ENCODE data around the gene DNAJC15. TPM values are rescaled to one million over a fixed set of nuclear protein-coding genes. Genes with fewer than 3 reads are reported as not detected.

Gene DNAJC15
- polyA plus RNA-seq, 1 donor (not counting 4 experiments of a cell fraction or from before 2014, with no cell fraction given): 38.5 TPM

DNA sequence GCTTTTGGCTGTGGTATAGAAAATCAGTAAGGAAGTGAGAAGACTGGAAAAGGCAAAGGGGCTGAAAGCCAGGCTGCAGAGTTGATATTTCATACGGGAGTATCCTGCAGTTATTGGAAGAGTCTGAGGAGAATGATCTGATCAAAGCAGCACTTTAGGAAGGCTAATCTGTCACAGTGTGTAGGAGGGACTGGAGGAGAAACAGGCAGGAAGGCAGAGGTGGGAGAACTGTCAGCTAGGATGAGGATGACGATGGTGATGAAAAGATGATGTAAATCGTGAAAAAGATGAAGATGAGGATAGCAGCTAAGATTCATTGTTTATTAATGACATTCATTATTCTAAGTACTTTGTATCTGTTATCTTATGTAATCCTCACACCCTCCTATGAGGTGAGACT is 123.0 kb downstream of the DNAJC15 start:
- no peaks in the 10 kb centered on the region for H3K9me3 ChIP-seq (ENCODE audit: control insufficient read depth, low read depth, low read length)
- H3K27me3 ChIP-seq (ENCODE audit: control insufficient read depth, extremely low read depth, insufficient read depth, low read length): no peaks in the 10 kb centered on the region
- no peaks in the 10 kb centered on the region for H3K9me1 ChIP-seq (ENCODE audit: control insufficient read depth, extremely low read depth, insufficient read depth, low read length)
- FAIRE-seq (no peak), DNase-seq (ENCODE audit: low read depth, low spot score) (no peak)
- H4K20me1 ChIP-seq (ENCODE audit: control insufficient read depth, extremely low read depth, insufficient read depth, low read length): no peaks in the 10 kb centered on the region
- H3K79me2 ChIP-seq (ENCODE audit: control insufficient read depth, insufficient read depth, low read length): no peaks in the 10 kb centered on the region
- no peak overlapping the region for H2AFZ ChIP-seq (ENCODE audit: control insufficient read depth, low read length)
- no peak overlapping the region for H3K4me3 ChIP-seq (ENCODE audit: control insufficient read depth in 2 of 3, extremely low read depth in 1 of 3, insufficient read depth in 2 of 3, low read depth in 1 of 3, low read length in 3 of 3)
- H3K27ac ChIP-seq (ENCODE audit: control insufficient read depth, insufficient read depth, low read length): no peak overlapping the region
- dilution Hi-C loops (cut with MboI; ENCODE audit: extremely low pct_ligation_motif_present, low sequenced_read_pairs): no loop called here
- H3K9ac ChIP-seq (ENCODE audit: control insufficient read depth, extremely low read depth, insufficient read depth, low read length): no peak overlapping the region
- H3K4me2 ChIP-seq (ENCODE audit: control insufficient read depth, extremely low read depth, insufficient read depth, low read depth, low read length): no peak overlapping the region
- H3K36me3 ChIP-seq (ENCODE audit: control insufficient read depth in 2 of 2, extremely low read depth in 1 of 2, insufficient read depth in 2 of 2, low read length in 2 of 2): no peaks in the 10 kb centered on the region
- H3K4me1 ChIP-seq (ENCODE audit: control insufficient read depth, extremely low read depth, insufficient read depth, low read length): no peaks in the 10 kb centered on the region
- TF ChIP-seq, protein P1, sequence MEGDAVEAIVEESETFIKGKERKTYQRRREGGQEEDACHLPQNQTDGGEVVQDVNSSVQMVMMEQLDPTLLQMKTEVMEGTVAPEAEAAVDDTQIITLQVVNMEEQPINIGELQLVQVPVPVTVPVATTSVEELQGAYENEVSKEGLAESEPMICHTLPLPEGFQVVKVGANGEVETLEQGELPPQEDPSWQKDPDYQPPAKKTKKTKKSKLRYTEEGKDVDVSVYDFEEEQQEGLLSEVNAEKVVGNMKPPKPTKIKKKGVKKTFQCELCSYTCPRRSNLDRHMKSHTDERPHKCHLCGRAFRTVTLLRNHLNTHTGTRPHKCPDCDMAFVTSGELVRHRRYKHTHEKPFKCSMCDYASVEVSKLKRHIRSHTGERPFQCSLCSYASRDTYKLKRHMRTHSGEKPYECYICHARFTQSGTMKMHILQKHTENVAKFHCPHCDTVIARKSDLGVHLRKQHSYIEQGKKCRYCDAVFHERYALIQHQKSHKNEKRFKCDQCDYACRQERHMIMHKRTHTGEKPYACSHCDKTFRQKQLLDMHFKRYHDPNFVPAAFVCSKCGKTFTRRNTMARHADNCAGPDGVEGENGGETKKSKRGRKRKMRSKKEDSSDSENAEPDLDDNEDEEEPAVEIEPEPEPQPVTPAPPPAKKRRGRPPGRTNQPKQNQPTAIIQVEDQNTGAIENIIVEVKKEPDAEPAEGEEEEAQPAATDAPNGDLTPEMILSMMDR (optimal IDR thresholded peaks at IDR 0.05 in 1 of 3, IDR thresholded peaks at IDR 0.05 in 1 of 3, conservative IDR thresholded peaks at IDR 0.05 in 1 of 3; ENCODE audit: extremely low read depth in 1 of 3, insufficient read depth in 2 of 3, low read length in 3 of 3): no peak
- no peak for TF ChIP-seq EZH2 (IDR thresholded peaks at IDR 0.05; ENCODE audit: low read length)

DNA sequence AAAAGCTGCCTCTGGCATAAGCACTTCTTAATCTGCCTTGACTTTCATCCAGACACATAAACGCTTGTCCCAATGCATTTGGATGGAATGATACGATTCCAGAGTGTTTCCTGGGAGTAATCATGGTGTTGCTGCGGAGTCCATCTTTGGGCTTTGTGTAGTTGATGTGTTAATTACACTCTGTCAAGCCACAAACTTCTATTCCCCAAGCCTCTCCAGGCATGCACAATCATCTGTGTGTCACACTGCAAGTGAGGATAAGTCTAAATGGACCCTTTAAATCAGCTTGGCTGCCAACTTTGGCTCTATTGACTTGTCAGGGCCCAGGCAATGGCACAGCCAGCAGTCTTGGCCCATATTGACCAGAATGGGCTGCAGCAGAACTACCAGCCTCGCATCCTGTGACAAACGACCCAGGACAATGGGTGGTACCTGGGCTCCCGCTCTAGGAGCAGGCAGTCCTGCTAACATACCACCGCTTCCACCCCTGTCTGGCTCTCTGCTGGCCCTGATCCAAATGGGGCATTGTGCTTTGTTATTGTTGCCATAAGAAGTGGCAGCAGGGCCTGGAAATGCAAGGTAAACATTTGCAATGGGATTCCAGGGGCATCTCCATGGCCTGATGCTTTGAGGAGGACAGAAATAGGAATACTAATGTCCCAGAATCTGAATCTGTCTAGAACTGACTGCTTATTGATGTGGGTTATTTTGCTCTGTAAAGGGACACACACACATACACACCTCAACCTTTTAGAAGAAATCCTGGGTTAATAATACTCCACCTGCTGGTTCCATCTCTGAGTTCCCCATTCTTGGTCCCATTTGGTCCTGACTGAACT is 127.2 kb downstream of the DNAJC15 start:
- H3K4me3 ChIP-seq (ENCODE audit: control insufficient read depth in 2 of 3, extremely low read depth in 1 of 3, insufficient read depth in 2 of 3, low read depth in 1 of 3, low read length in 3 of 3): no peak overlapping the region
- no peaks in the 10 kb centered on the region for H4K20me1 ChIP-seq (ENCODE audit: control insufficient read depth, extremely low read depth, insufficient read depth, low read length)
- no peak overlapping the region for H3K4me2 ChIP-seq (ENCODE audit: control insufficient read depth, extremely low read depth, insufficient read depth, low read depth, low read length)
- H3K36me3 ChIP-seq (ENCODE audit: control insufficient read depth in 2 of 2, extremely low read depth in 1 of 2, insufficient read depth in 2 of 2, low read length in 2 of 2): no peaks in the 10 kb centered on the region
- dilution Hi-C loops (cut with MboI; ENCODE audit: extremely low pct_ligation_motif_present, low sequenced_read_pairs): no loop called here
- FAIRE-seq: no peak
- H3K4me1 ChIP-seq (ENCODE audit: control insufficient read depth, extremely low read depth, insufficient read depth, low read length): peaks cover 16% of the 10 kb centered on the region
- no peaks in the 10 kb centered on the region for H3K79me2 ChIP-seq (ENCODE audit: control insufficient read depth, insufficient read depth, low read length)
- H2AFZ ChIP-seq (ENCODE audit: control insufficient read depth, low read length): no peak overlapping the region
- H3K27me3 ChIP-seq (ENCODE audit: control insufficient read depth, extremely low read depth, insufficient read depth, low read length): no peaks in the 10 kb centered on the region
- no peak for DNase-seq (ENCODE audit: low read depth, low spot score)
- no peaks in the 10 kb centered on the region for H3K9me1 ChIP-seq (ENCODE audit: control insufficient read depth, extremely low read depth, insufficient read depth, low read length)
- TF ChIP-seq EZH2 (IDR thresholded peaks at IDR 0.05; ENCODE audit: low read length): no peak
- no peak overlapping the region for H3K9ac ChIP-seq (ENCODE audit: control insufficient read depth, extremely low read depth, insufficient read depth, low read length)
- no peaks in the 10 kb centered on the region for H3K9me3 ChIP-seq (ENCODE audit: control insufficient read depth, low read depth, low read length)
- H3K27ac ChIP-seq (ENCODE audit: control insufficient read depth, insufficient read depth, low read length): no peak overlapping the region

Measured in keratinocyte (primary cell).